Adipocyte (in vitro differentiated cells): ENCODE measurements around the gene PDAP1.
A peak's percentile ranks its signal among the peaks of the same experiment; 100 is the strongest.
"Not testable (repeated sequence)": the region's sequence is repeated elsewhere in the genome, so short reads cannot be mapped to it uniquely, and the experiment has no call there.

Experiments
- DNase-seq: peaks from one replicate; pipeline ENCODE4 v3.0.0-alpha.2; 2015; ENCODE audit warnings: low read depth
- H3K27me3 ChIP-seq: replicated peaks from 2 replicates; pipeline ENCODE4 v1.7.0; 2013; ENCODE audit warnings: mild to moderate bottlenecking, low read length, moderate library complexity; ENCODE audit not compliant: control insufficient read depth, insufficient read depth
- H3K36me3 ChIP-seq: 2 replicates; pipeline ENCODE4 v1.7.0; 2013; ENCODE audit warnings: low read length, mild to moderate bottlenecking, moderate library complexity; ENCODE audit not compliant: control insufficient read depth, insufficient read depth, severe bottlenecking
- H3K4me1 ChIP-seq: 2 replicates; pipeline ENCODE4 v1.7.0; 2013; ENCODE audit warnings: mild to moderate bottlenecking, low read length, moderate library complexity; ENCODE audit not compliant: control insufficient read depth, insufficient read depth
- H3K4me3 ChIP-seq: 2 replicates; pipeline ENCODE4 v1.7.0; 2013; ENCODE audit warnings: mild to moderate bottlenecking, low read length, moderate library complexity
- H3K9ac ChIP-seq: 2 replicates; pipeline ENCODE4 v1.7.0; 2013; ENCODE audit warnings: mild to moderate bottlenecking, low read length, moderate library complexity
- H3K9me3 ChIP-seq: 2 replicates; pipeline ENCODE4 v1.7.0; 2013; ENCODE audit warnings: mild to moderate bottlenecking, low read length, moderate library complexity; ENCODE audit not compliant: control insufficient read depth

The PDAP1 gene

DNA sequence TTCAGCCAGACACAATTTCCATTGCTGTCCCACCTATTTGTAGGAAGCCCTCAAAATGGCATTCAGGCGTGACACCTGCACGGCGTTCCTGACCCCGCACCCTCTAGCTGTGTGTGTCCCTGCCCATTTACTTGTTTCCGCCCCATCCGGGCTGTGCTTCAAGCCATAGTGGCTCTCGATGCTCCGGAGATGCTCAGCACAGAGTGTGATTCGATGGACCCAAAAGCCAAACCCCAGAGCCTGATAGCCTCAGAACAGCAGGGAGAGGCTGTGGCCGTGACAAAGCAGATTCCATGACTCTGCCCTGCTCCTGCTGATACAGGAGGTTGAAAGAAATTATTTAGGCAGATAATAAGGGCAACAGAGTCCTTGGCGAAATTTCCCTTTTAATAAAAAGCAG, 13.8 kb upstream of the PDAP1 start:
- H3K9ac ChIP-seq: no peak overlapping the region
- peaks cover 74% of the 10 kb centered on the region for H3K36me3 ChIP-seq
- no peaks in the 10 kb centered on the region for H3K4me1 ChIP-seq
- no peak for DNase-seq
- no peaks in the 10 kb centered on the region for H3K27me3 ChIP-seq
- no peak overlapping the region for H3K4me3 ChIP-seq
- H3K9me3 ChIP-seq: no peaks in the 10 kb centered on the region

- DNase-seq: no peak
- Histone ChIP-seq H3K27me3 (no peaks in the 10 kb centered on the region), H3K36me3 (peaks cover 86% of the 10 kb centered on the region), H3K4me1 (no peaks in the 10 kb centered on the region), H3K4me3 (no peak overlapping the region), H3K9ac (no peak overlapping the region), H3K9me3 (no peaks in the 10 kb centered on the region)
Observed at GRCh38 chr7:99420986-99421385, 12.6 kb upstream of the PDAP1 start.

GRCh38 chr7:99420213-99420612, 11.8 kb upstream of the PDAP1 start:
- no peak overlapping the region for H3K9ac ChIP-seq
- no peaks in the 10 kb centered on the region for H3K9me3 ChIP-seq
- no peaks in the 10 kb centered on the region for H3K27me3 ChIP-seq
- DNase-seq: no peak
- no peak overlapping the region for H3K4me3 ChIP-seq
- H3K4me1 ChIP-seq: no peaks in the 10 kb centered on the region
- peaks cover 83% of the 10 kb centered on the region for H3K36me3 ChIP-seq

DNA sequence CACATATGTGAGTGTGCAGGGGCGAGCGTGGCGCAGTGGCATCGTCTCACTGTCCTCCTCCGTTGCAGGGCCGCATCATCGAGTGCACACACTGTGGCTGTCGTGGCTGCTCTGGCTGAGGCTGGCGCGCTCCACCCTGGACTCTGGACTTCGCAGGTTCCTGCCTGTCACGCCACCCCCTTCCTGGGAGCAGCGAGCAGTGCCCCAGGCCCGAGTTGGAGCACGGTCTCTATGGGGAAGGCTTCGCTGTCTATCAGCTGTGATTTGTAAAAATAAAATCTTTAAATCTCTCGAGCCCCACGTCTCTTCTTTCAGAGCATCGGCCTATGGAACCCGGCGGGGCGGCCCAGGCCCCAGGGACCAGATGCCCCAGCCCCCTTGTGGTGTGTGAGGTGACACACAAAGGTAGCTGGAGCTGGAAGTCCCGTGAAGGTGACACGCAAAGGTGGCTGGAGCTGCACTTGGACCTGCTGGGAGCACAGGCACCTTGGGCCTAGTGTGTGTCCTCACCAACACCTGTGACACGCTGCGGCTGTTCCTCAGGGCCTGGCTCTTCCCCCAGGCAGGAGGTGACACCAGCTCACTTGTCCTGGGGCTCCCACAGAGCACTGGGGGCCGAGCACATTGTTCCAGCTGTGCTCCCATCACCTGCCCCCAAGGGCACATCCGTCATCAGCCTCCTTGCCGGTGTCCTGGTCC, 11.1 kb upstream of the PDAP1 start:
- no peak overlapping the region for H3K4me3 ChIP-seq
- no peaks in the 10 kb centered on the region for H3K4me1 ChIP-seq
- no peak for DNase-seq
- H3K9me3 ChIP-seq: no peaks in the 10 kb centered on the region
- no peaks in the 10 kb centered on the region for H3K27me3 ChIP-seq
- no peak overlapping the region for H3K9ac ChIP-seq
- peaks cover 83% of the 10 kb centered on the region for H3K36me3 ChIP-seq

GRCh38 chr7:99418260-99418659, 9.9 kb upstream of the PDAP1 start:
- Histone ChIP-seq H3K9me3 (no peaks in the 10 kb centered on the region), H3K4me1 (no peaks in the 10 kb centered on the region), H3K36me3 (peaks cover 83% of the 10 kb centered on the region), H3K4me3 (no peak overlapping the region), H3K27me3 (no peaks in the 10 kb centered on the region), H3K9ac (no peak overlapping the region)
- DNase-seq: no peak

DNA sequence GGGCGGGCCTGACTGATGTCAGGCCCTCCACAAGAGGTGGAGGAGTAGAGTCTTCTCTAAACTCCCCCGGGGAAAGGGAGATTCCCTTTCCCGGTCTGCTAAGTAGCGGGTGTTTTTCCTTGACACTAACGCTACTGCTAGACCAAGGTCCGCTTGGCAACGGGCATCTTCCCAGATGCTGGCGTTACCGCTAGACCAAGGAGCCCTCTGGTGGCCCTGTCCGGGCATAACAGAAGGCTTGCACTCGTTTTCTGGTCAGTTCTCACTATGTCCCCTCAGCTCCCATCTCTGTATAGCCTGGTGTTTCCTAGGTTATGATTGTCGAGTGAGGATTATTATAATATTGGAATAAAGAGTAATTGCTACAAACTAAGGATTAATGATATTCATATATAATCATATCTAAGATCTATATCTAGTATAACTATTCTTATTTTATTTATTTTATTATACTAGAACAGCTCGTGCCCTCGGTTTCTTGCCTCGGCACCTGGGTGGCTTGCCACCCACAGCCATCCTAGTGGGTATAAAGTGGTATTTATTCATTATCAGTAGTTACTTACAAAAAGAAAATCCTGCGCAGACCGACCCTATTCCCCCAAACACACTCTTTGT, 7.2 kb upstream of the PDAP1 start:
- H3K36me3 ChIP-seq: peaks cover 94% of the 10 kb centered on the region
- H3K9ac ChIP-seq, H3K4me1 ChIP-seq, H3K4me3 ChIP-seq, H3K9me3 ChIP-seq, H3K27me3 ChIP-seq: not testable (repeated sequence)
- peak; percentile 63 for DNase-seq

- peaks cover 28% of the 10 kb centered on the region for H3K4me1 ChIP-seq
- H3K36me3 ChIP-seq: peaks cover 49% of the 10 kb centered on the region
- no peaks in the 10 kb centered on the region for H3K9me3 ChIP-seq
- DNase-seq: no peak
- peak overlapping the region; percentile 100 for H3K4me3 ChIP-seq
- peak overlapping the region; percentile 99 for H3K9ac ChIP-seq
- H3K27me3 ChIP-seq: no peaks in the 10 kb centered on the region
Observed at GRCh38 chr7:99410635-99411034, 2.2 kb upstream of the PDAP1 start.

DNA sequence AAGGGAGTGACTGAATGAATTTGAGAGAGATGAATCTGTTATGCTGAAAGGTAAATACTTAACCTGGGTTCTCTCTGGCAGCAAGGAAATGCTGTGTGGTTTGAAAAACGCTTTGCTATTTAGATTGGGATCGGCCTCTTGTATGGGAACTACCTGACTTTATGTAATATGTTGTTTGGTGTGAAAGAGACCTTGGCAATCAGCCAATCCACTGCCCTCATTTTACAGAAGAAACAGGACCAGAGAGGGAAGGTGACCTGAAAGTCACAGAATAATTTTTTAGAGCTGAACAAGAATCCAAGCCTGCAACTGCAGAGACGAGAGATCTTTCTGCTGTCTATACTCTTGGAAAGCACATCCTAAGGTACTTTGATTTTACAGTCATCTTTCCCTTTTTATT, 1.4 kb upstream of the PDAP1 start:
- H3K9ac ChIP-seq: peak overlapping the region; percentile 99
- peaks cover 31% of the 10 kb centered on the region for H3K4me1 ChIP-seq
- no peaks in the 10 kb centered on the region for H3K27me3 ChIP-seq
- H3K4me3 ChIP-seq: peak overlapping the region; percentile 100
- H3K9me3 ChIP-seq: no peaks in the 10 kb centered on the region
- peaks cover 44% of the 10 kb centered on the region for H3K36me3 ChIP-seq
- peak; percentile 8 for DNase-seq

- Histone ChIP-seq H3K27me3 (no peaks in the 10 kb centered on the region), H3K4me1 (peaks cover 38% of the 10 kb centered on the region), H3K9me3 (no peaks in the 10 kb centered on the region), H3K4me3 (peak overlapping the region; percentile 100), H3K9ac (peak overlapping the region; percentile 99), H3K36me3 (peaks cover 38% of the 10 kb centered on the region)
- DNase-seq: peak; percentile 50
Observed at GRCh38 chr7:99409192-99409572, 785 bp upstream of the PDAP1 start.

DNA sequence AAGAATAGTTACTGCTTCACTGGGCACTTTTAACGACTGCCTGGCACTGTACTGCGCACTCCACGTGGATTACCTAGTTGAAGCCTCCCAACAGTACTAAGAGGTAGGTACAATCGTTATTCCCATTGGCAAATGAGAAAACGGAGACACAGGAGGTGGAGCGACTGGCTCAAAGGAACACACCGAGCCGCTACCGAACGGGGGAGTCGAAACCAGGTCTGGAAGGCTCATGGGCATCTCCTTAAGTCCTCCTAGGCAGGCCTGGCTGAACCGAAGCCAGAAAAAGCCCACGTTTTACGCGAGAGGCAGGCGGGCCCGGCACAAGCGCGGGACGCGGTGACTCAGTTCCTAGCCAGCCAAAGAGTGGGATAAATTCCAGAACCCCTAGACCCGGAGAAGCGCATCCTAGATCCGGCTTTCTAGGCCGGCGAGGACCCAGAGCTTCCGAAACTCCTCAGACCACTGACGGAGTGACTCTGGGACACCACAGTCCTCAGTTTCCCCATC, 472 bp downstream of the PDAP1 start:
- DNase-seq: peak; percentile 94
- peak overlapping the region; percentile 99 for H3K9ac ChIP-seq
- H3K9me3 ChIP-seq: no peaks in the 10 kb centered on the region
- H3K4me1 ChIP-seq: peaks cover 41% of the 10 kb centered on the region
- peak overlapping the region; percentile 100 for H3K4me3 ChIP-seq
- H3K36me3 ChIP-seq: peaks cover 38% of the 10 kb centered on the region
- no peaks in the 10 kb centered on the region for H3K27me3 ChIP-seq

- Histone ChIP-seq H3K36me3 (peaks cover 33% of the 10 kb centered on the region), H3K4me3 (peak overlapping the region; percentile 100), H3K9me3 (no peaks in the 10 kb centered on the region), H3K4me1 (peaks cover 41% of the 10 kb centered on the region), H3K9ac (peak overlapping the region; percentile 99), H3K27me3 (no peaks in the 10 kb centered on the region)
- no peak for DNase-seq
Observed at GRCh38 chr7:99406557-99406956, 1.8 kb downstream of the PDAP1 start.
